A549 (cell line): ENCODE results near the gene PLPP6. TPM values are rescaled to one million over a fixed set of nuclear protein-coding genes. Genes with fewer than 3 reads are reported as not detected.

Source experiments
- ATAC-seq, 2 experiments: fragments of 200-7000 bp in 1 of 2; fragments of >200 bp in 1 of 2; cut with Nextera tagmentation in 1 of 2; cut with Tn5 transposase in 1 of 2; 3 replicates each; pipeline versions ENCODE4 v1.8.0 to v1.9.1; 2018 to 2020; ENCODE audit warnings: mild to moderate bottlenecking in 1 of 2, moderate library complexity in 1 of 2
- CTCF ChIA-PET: fragments of 300-600 bp; sonication (Branson Sonifier 250); formaldehyde crosslinking; extraction: SDS; loops from one replicate; lab custom pipeline; 2021; ENCODE audit warnings: antibody characterized with exemption, inconsistent platforms; lab: Yijun Ruan, JAX
- POLR2A ChIA-PET: fragments of 350-600 bp; formaldehyde crosslinking; extraction: SDS; loops from one replicate; lab custom pipeline; 2021; ENCODE audit warnings: antibody characterized with exemption, inconsistent platforms; lab: Yijun Ruan, JAX
- DNase-seq, 2 experiments: peaks; one replicate each; pipeline versions ENCODE4 v3.0.0 to v3.0.0-alpha.2; 2011 to 2016; ENCODE audit warnings: low read depth in 1 of 2, low spot score in 1 of 2
- FAIRE-seq: peaks from 2 replicates; lab custom pipeline; 2011; peaks lifted over from hg19 to GRCh38; lab: Jason Lieb, UNC
- H3K27ac ChIP-seq, 2 experiments: fragments of >200 bp; sonication (Bioruptor Twin); formaldehyde crosslinking; 3 replicates each; pipeline ENCODE4 v1.5.1; 2016 to 2017
- H3K4me1 ChIP-seq: fragments of >200 bp; sonication (Bioruptor Twin); formaldehyde crosslinking; 3 replicates; pipeline ENCODE4 v1.6.1; 2016
- H3K4me2 ChIP-seq: fragments of >200 bp; sonication (Bioruptor Twin); formaldehyde crosslinking; 3 replicates; pipeline ENCODE4 v1.6.1; 2016
- H3K4me3 ChIP-seq: fragments of >200 bp; sonication (Bioruptor Twin); formaldehyde crosslinking; 3 replicates; pipeline ENCODE4 v1.5.1; 2016
- H3K9me3 ChIP-seq: fragments of >200 bp; sonication (Bioruptor Twin); formaldehyde crosslinking; 3 replicates; pipeline ENCODE4 v1.6.1; 2016
- BCL3 ChIP-seq: fragments of >200 bp; sonication (Bioruptor Twin); formaldehyde crosslinking; IDR thresholded peaks from 3 replicates; pipeline ENCODE4 v1.6.1; 2016
- BHLHE40 ChIP-seq: IDR thresholded peaks from 2 replicates; pipeline ENCODE4 v1.6.1; 2012; ENCODE audit warnings: low read depth, low read length, inconsistent platforms
- EHF ChIP-seq: fragments of 250-450 bp; sonication (Bioruptor Pico); IDR thresholded peaks from 2 replicates; pipeline ENCODE4 v1.5.0; 2020; ENCODE audit warnings: mild to moderate bottlenecking
- EHMT2 ChIP-seq: fragments of 200-600 bp; sonication (generic); IDR thresholded peaks from 2 replicates; pipeline ENCODE4 v1.6.1; 2016; ENCODE audit warnings: antibody characterized with exemption, low read depth, mild to moderate bottlenecking, moderate library complexity
- GATA3 ChIP-seq: IDR thresholded peaks from 2 replicates; pipeline ENCODE4 v1.6.1; 2012; ENCODE audit warnings: borderline replicate concordance
- HDAC2 ChIP-seq: fragments of 200-600 bp; sonication (generic); IDR thresholded peaks from 2 replicates; pipeline ENCODE4 v1.6.1; 2016
- HES2 ChIP-seq: fragments of >200 bp; sonication (Bioruptor Twin); formaldehyde crosslinking; IDR thresholded peaks from 2 replicates; pipeline ENCODE4 v1.6.1; 2016
- HMGXB4 ChIP-seq: fragments of 250-450 bp; sonication (Bioruptor Pico); IDR thresholded peaks from 2 replicates; pipeline ENCODE4 v1.5.0; 2021; ENCODE audit warnings: mild to moderate bottlenecking, moderate library complexity, borderline replicate concordance
- HOXB13 ChIP-seq: fragments of 250-450 bp; sonication (Bioruptor Pico); IDR thresholded peaks from 2 replicates; pipeline ENCODE4 v1.5.0; 2020; ENCODE audit warnings: low read depth, mild to moderate bottlenecking, moderate library complexity
- HOXB5 ChIP-seq: fragments of 250-450 bp; sonication (Bioruptor Pico); IDR thresholded peaks from 2 replicates; pipeline ENCODE4 v1.5.0; 2020; ENCODE audit warnings: mild to moderate bottlenecking, moderate library complexity
- JUN ChIP-seq, 2 experiments: fragments of >200 bp; sonication (Bioruptor Twin); formaldehyde crosslinking; IDR thresholded peaks; 2 replicates in 1 of 2; 3 replicates in 1 of 2; pipeline ENCODE4 v1.6.1; 2016 to 2017
- MAFK ChIP-seq: fragments of 450-650 bp; IDR thresholded peaks from 2 replicates; pipeline ENCODE4 v1.6.1; 2014; ENCODE audit not compliant: partially characterized antibody
- PHF8 ChIP-seq: fragments of 200-600 bp; sonication (generic); IDR thresholded peaks from 2 replicates; pipeline ENCODE4 v1.6.1; 2016; ENCODE audit warnings: low read depth, mild to moderate bottlenecking, antibody characterized with exemption, moderate library complexity, borderline replicate concordance
- RAD21 ChIP-seq, 2 experiments: fragments of >200 bp in 1 of 2; sonication (Bioruptor Twin) in 1 of 2; formaldehyde crosslinking in 1 of 2; IDR thresholded peaks in 1 of 2; conservative IDR thresholded peaks in 1 of 2; 2 replicates in 1 of 2; 3 replicates in 1 of 2; pipeline ENCODE4 v1.6.1; 2012 to 2018; ENCODE audit warnings: inconsistent platforms in 1 of 2
- RCOR1 ChIP-seq: fragments of 150-350 bp; IDR thresholded peaks from 2 replicates; pipeline ENCODE4 v1.6.1; 2014; ENCODE audit warnings: antibody characterized with exemption, low read length, low read depth
- RFX5 ChIP-seq: fragments of 450-650 bp; IDR thresholded peaks from 2 replicates; pipeline ENCODE4 v1.7.1; 2014; ENCODE audit warnings: antibody characterized with exemption, mild to moderate bottlenecking, moderate library complexity
- SMC3 ChIP-seq: fragments of >200 bp; sonication (Bioruptor Twin); formaldehyde crosslinking; IDR thresholded peaks from 3 replicates; pipeline ENCODE4 v1.6.1; 2018; ENCODE audit warnings: inconsistent platforms
- TFCP2L1 ChIP-seq: fragments of 250-450 bp; sonication (Bioruptor Pico); IDR thresholded peaks from 2 replicates; pipeline ENCODE4 v1.5.0; 2021; ENCODE audit warnings: mild to moderate bottlenecking
- USF2 ChIP-seq: fragments of 450-650 bp; IDR thresholded peaks from 2 replicates; pipeline ENCODE4 v1.6.1; 2014; ENCODE audit warnings: antibody characterized with exemption
- ZFP36 ChIP-seq: fragments of 450-650 bp; IDR thresholded peaks from 2 replicates; pipeline ENCODE4 v1.6.1; 2014; ENCODE audit warnings: borderline replicate concordance; ENCODE audit not compliant: partially characterized antibody
- ZNF302 ChIP-seq: fragments of 250-450 bp; sonication (Bioruptor Pico); IDR thresholded peaks from 2 replicates; pipeline ENCODE4 v1.9.0; 2021; ENCODE audit warnings: inconsistent platforms, mild to moderate bottlenecking, moderate library complexity
- ZSCAN20 ChIP-seq: fragments of 250-450 bp; sonication (Bioruptor Pico); IDR thresholded peaks from 2 replicates; pipeline ENCODE4 v1.8.0; 2022; ENCODE audit warnings: mild to moderate bottlenecking, moderate library complexity
- WGBS: methylation state at CpG from one replicate; pipeline ENCODE4 v1.1.6; 2017; ENCODE audit errors: missing lambda C conversion rate; 5-methylcytosine and 5-hydroxymethylcytosine counted together
- polyA plus RNA-seq, 4 experiments: library from polyadenylated mRNA; depleted of rRNA in 3 of 4; stranded (reverse); fragments of >200 nt; fragmentation: RNase III in 1 of 4; extraction: RNeasy Plus Mini Kit Qiagen cat#74134 plus additional on column Dnase treatment in 1 of 4; gene quantifications; 2 replicates in 3 of 4; 3 replicates in 1 of 4; pipeline ENCODE4 v1.2.3, GENCODE V29; 2011 to 2017
- TF ChIP-seq, protein P1 (sequence below): fragments of 250-450 bp; sonication (Bioruptor Pico); IDR thresholded peaks from 2 replicates; pipeline ENCODE4 v1.5.0; 2020; ENCODE audit warnings: low read depth, mild to moderate bottlenecking, moderate library complexity

Gene PLPP6
- polyA plus RNA-seq, 2 of the 4 experiments (the other 2 are of a cell fraction) = 11.2 to 13.5 TPM

- no peak overlapping the region for H3K4me2 ChIP-seq
- CTCF ChIA-PET = interaction anchor here (1.1 kb wide), 1 partner anchor 14 kb away, joined by 4 read pairs; no protein-coding TSS in a partner anchor
- no peaks in the 10 kb centered on the region for H3K4me1 ChIP-seq
- no peak overlapping the region for H3K27ac ChIP-seq
- no peak for TF ChIP-seq PHF8
- no peak for TF ChIP-seq EHMT2
- no peak for TF ChIP-seq HMGXB4 (CRISPR knock-in tag)
- TF ChIP-seq ZNF302 (CRISPR knock-in tag) = no peak
- TF ChIP-seq BHLHE40 = no peak
- no peak for TF ChIP-seq RFX5
- TF ChIP-seq HDAC2 = no peak
- no peak for TF ChIP-seq HOXB5 (CRISPR knock-in tag)
- TF ChIP-seq, all 56 proteins: peak for 0
- Histone ChIP-seq H3K9me3 (no peaks in the 10 kb centered on the region), H3K4me3 (no peak overlapping the region)
- POLR2A ChIA-PET = no interaction called here
- FAIRE-seq (no peak), DNase-seq (no peak), ATAC-seq (no peak)
- 91% methylated on average over 2 of the region's 2 CpGs for WGBS
Observed at GRCh38 chr9:4618700-4619099, 43.4 kb upstream of the PLPP6 start.

GRCh38 chr9:4620057-4620765, 41.9 kb upstream of the PLPP6 start:
- DNase-seq (no peak), ATAC-seq (no peak), FAIRE-seq (no peak)
- H3K9me3 ChIP-seq = no peaks in the 10 kb centered on the region
- ChIA-PET CTCF (interaction anchor here (0.9 to 1.6 kb wide), 2 partner anchors 15 to 42 kb away, joined by 3 to 6 read pairs; partner anchors contain the start of gene PLPP6), POLR2A (no interaction called here)
- WGBS = 80% methylated on average over 3 of the region's 3 CpGs
- no peaks in the 10 kb centered on the region for H3K4me1 ChIP-seq
- H3K27ac ChIP-seq = no peak overlapping the region
- no peak overlapping the region for H3K4me3 ChIP-seq
- TF ChIP-seq ZFP36 (no peak), SMC3 (no peak), BCL3 (no peak), HES2 (no peak), USF2 (no peak), RAD21 (conservative IDR thresholded peaks at IDR 0.05 in 1 of 2, IDR thresholded peaks at IDR 0.05 in 1 of 2) (no peak), TFCP2L1 (CRISPR knock-in tag) (no peak), MAFK (no peak), EHMT2 (no peak), RCOR1 (no peak), HOXB13 (CRISPR knock-in tag) (no peak), GATA3 (no peak), ZSCAN20 (CRISPR knock-in tag) (no peak), JUN (IDR thresholded peaks at IDR 0.05) (no peak), EHF (CRISPR knock-in tag) (no peak)
- TF ChIP-seq, protein P1, sequence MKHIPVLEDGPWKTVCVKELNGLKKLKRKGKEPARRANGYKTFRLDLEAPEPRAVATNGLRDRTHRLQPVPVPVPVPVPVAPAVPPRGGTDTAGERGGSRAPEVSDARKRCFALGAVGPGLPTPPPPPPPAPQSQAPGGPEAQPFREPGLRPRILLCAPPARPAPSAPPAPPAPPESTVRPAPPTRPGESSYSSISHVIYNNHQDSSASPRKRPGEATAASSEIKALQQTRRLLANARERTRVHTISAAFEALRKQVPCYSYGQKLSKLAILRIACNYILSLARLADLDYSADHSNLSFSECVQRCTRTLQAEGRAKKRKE (CRISPR knock-in tag) = no peak
- no peak overlapping the region for H3K4me2 ChIP-seq
